ENCODE results near the gene IL15RA. TPM values are rescaled to one million over a fixed set of nuclear protein-coding genes. Genes with fewer than 3 reads are reported as not detected.
A peak's percentile ranks its signal among the peaks of the same experiment; 100 is the strongest.

Gene IL15RA
- total and polyA plus RNA-seq, 2 donors (not counting 1 experiment from before 2014, with no cell fraction given): 9.3 to 9.6 TPM

DNA sequence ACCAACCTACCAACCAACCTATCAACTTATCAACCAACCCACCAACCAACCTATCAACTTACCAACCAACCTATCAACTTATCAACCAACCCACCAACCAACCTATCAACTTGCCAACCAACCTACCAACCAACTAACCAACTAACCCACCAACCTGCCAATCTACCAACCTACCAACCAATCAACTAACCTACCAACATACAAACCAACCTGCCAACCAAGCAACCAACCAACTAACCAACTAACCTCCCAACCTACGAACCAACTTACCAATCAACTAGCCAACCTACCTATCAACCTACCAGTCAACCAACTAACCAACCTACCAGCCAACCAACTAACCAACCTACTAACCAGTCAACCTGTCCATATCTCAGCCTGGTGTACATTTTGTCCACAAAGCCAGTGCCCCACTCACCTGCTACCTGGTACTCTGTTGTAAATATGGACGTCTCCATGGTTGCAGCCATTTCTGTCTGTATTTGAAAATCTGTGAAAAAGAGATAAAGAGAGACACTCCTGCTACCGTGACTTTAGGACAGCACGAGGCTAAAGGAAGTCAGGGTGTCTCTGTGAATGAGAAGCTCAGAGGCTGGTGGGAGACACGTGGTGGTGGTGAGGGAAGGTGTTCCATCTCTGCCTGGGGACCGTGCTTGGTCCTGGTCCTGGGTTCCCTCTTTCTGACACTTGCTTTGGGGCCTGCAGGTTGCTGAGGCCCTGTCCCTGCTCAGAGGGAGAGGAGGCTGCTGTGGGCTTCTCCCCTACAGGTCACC lies 41.9 kb upstream of the IL15RA start:
- Histone ChIP-seq H3K4me1 (ENCODE audit: control insufficient read depth in 2 of 2, insufficient read depth in 2 of 2, low read length in 2 of 2) (peaks cover 4 to 5% of the 10 kb centered on the region in 2 donors), H2AFZ (ENCODE audit: insufficient read depth, low read depth, low read length, poor library complexity, severe bottlenecking) (no peak overlapping the region), H3K27me3 (replicated peaks in 1 of 4; ENCODE audit: control extremely low read depth in 1 of 4, control insufficient read depth in 3 of 4, insufficient read depth in 4 of 4, low read length in 3 of 4) (no peaks in the 10 kb centered on the region), H3K9me3 (ENCODE audit: control extremely low read depth in 1 of 3, control insufficient read depth in 2 of 3, insufficient read depth in 1 of 3, low read length in 2 of 3) (no peaks in the 10 kb centered on the region), H3K4me2 (replicated peaks; ENCODE audit: low read depth, low read length, poor library complexity, severe bottlenecking) (no peak overlapping the region), H3K79me2 (ENCODE audit: control insufficient read depth, insufficient read depth, low read length) (no peaks in the 10 kb centered on the region), H3K9ac (ENCODE audit: low read length) (no peak overlapping the region), H4K20me1 (ENCODE audit: control insufficient read depth, insufficient read depth, low read length, poor library complexity, severe bottlenecking) (no peaks in the 10 kb centered on the region), H3K27ac (ENCODE audit: low read length in 2 of 2) (no peak overlapping the region), H3K4me3 (ENCODE audit: control extremely low read depth in 1 of 5, extremely low read depth in 1 of 5, insufficient read depth in 1 of 5, low read depth in 2 of 5, low read length in 4 of 5) (no peak overlapping the region), H3K36me3 (replicated peaks in 1 of 2; ENCODE audit: control extremely low read depth in 1 of 2, control insufficient read depth in 1 of 2, extremely low read depth in 1 of 2, insufficient read depth in 2 of 2, low read length in 1 of 2) (peaks cover 0 to 28% of the 10 kb centered on the region in 2 experiments)
- ATAC-seq (ENCODE audit: low read depth): no peak
- TF ChIP-seq, protein P1, sequence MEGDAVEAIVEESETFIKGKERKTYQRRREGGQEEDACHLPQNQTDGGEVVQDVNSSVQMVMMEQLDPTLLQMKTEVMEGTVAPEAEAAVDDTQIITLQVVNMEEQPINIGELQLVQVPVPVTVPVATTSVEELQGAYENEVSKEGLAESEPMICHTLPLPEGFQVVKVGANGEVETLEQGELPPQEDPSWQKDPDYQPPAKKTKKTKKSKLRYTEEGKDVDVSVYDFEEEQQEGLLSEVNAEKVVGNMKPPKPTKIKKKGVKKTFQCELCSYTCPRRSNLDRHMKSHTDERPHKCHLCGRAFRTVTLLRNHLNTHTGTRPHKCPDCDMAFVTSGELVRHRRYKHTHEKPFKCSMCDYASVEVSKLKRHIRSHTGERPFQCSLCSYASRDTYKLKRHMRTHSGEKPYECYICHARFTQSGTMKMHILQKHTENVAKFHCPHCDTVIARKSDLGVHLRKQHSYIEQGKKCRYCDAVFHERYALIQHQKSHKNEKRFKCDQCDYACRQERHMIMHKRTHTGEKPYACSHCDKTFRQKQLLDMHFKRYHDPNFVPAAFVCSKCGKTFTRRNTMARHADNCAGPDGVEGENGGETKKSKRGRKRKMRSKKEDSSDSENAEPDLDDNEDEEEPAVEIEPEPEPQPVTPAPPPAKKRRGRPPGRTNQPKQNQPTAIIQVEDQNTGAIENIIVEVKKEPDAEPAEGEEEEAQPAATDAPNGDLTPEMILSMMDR (IDR thresholded peaks at IDR 0.05): no peak
- TF ChIP-seq EZH2 (IDR thresholded peaks at IDR 0.05; ENCODE audit: borderline replicate concordance, insufficient read depth, low read depth, low read length, poor library complexity, severe bottlenecking): no peak
- Mint-ChIP-seq H3K9me3 (ENCODE audit: insufficient read depth) (no peaks in the 10 kb centered on the region), H3K4me3 (no peak overlapping the region), H3K4me1 (peaks cover 6% of the 10 kb centered on the region), H3K27me3 (no peaks in the 10 kb centered on the region), H3K27ac (peak overlapping the region; percentile 4)
- 95% methylated on average over 4 of the region's 6 CpGs for WGBS (ENCODE audit: insufficient coverage)
- ChIA-PET CTCF (interaction anchor here (1.2 to 2.0 kb wide), 2 partner anchors 67 to 383 kb away, joined by 3 to 7 read pairs; no protein-coding TSS in a partner anchor), POLR2A (no interaction called here)
- intact Hi-C loops (cut with micrococcal nuclease): no loop called here
- no peak for DNase-seq

DNA sequence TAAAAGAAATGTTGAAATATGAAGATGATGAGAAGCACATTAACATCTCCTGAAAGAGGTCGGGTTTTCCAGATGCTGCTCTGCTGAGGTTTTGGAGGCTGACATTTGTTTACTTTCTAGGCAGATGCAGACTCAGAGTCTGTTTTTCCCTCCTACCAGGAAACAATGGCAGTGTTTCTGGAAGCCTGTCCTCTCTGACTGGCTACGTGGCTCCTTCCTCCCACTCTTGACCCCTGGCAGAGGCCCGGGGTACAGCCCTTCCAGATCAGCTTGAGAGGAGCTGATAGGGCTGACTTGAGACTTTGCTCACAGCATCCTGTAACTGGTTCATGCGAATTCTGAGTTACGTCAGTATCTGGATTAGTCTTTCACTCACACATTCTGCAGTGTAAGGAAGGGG lies 41.1 kb upstream of the IL15RA start:
- DNase-seq: no peak
- H3K79me2 ChIP-seq (ENCODE audit: control insufficient read depth, insufficient read depth, low read length): no peaks in the 10 kb centered on the region
- no peaks in the 10 kb centered on the region for H3K27me3 ChIP-seq (replicated peaks in 1 of 4; ENCODE audit: control extremely low read depth in 1 of 4, control insufficient read depth in 3 of 4, insufficient read depth in 4 of 4, low read length in 3 of 4)
- H3K9me3 Mint-ChIP-seq (ENCODE audit: insufficient read depth): no peaks in the 10 kb centered on the region
- intact Hi-C loops (cut with micrococcal nuclease): no loop called here
- POLR2A ChIA-PET: no interaction called here
- CTCF ChIA-PET: interaction anchor here (1.2 to 8.5 kb wide), 2 partner anchors 30 to 384 kb away, joined by 3 to 104 read pairs; no protein-coding TSS in a partner anchor
- H4K20me1 ChIP-seq (ENCODE audit: control insufficient read depth, insufficient read depth, low read length, poor library complexity, severe bottlenecking): no peaks in the 10 kb centered on the region
- no peak overlapping the region for H3K4me3 ChIP-seq (ENCODE audit: control extremely low read depth in 1 of 5, extremely low read depth in 1 of 5, insufficient read depth in 1 of 5, low read depth in 2 of 5, low read length in 4 of 5)
- TF ChIP-seq, protein P1 (IDR thresholded peaks at IDR 0.05): no peak
- no peak for TF ChIP-seq EZH2 (IDR thresholded peaks at IDR 0.05; ENCODE audit: borderline replicate concordance, insufficient read depth, low read depth, low read length, poor library complexity, severe bottlenecking)
- no peak overlapping the region for H3K27ac ChIP-seq (ENCODE audit: low read length in 2 of 2)
- no peak for ATAC-seq (ENCODE audit: low read depth)
- peaks cover 10% of the 10 kb centered on the region for H3K4me1 Mint-ChIP-seq
- no peak overlapping the region for H3K27ac Mint-ChIP-seq
- WGBS (ENCODE audit: insufficient coverage): 75% methylated on average over 4 of the region's 5 CpGs
- peaks cover 4 to 9% of the 10 kb centered on the region in 2 donors for H3K4me1 ChIP-seq (ENCODE audit: control insufficient read depth in 2 of 2, insufficient read depth in 2 of 2, low read length in 2 of 2)
- H3K9ac ChIP-seq (ENCODE audit: low read length): no peak overlapping the region
- H3K9me3 ChIP-seq (ENCODE audit: control extremely low read depth in 1 of 3, control insufficient read depth in 2 of 3, insufficient read depth in 1 of 3, low read length in 2 of 3): no peaks in the 10 kb centered on the region
- no peaks in the 10 kb centered on the region for H3K27me3 Mint-ChIP-seq
- peaks cover 0 to 20% of the 10 kb centered on the region in 2 experiments for H3K36me3 ChIP-seq (replicated peaks in 1 of 2; ENCODE audit: control extremely low read depth in 1 of 2, control insufficient read depth in 1 of 2, extremely low read depth in 1 of 2, insufficient read depth in 2 of 2, low read length in 1 of 2)
- no peak overlapping the region for H3K4me2 ChIP-seq (replicated peaks; ENCODE audit: low read depth, low read length, poor library complexity, severe bottlenecking)
- H2AFZ ChIP-seq (ENCODE audit: insufficient read depth, low read depth, low read length, poor library complexity, severe bottlenecking): no peak overlapping the region
- no peak overlapping the region for H3K4me3 Mint-ChIP-seq

Data from B cell (primary cell).